ENCODE measurements around the gene RLF.

The RLF gene

GRCh38 chr1:40141878-40142535 is 19.2 kb upstream of the RLF start:
- ATAC-seq: peak; percentile 28; the same call in 2 of the 3 replicates
- TF ChIP-seq TSHZ2 (CRISPR knock-in tag; IDR thresholded peaks at IDR 0.05) (no peak), ZC3H10 (CRISPR knock-in tag; IDR thresholded peaks at IDR 0.05) (no peak), CSRNP3 (CRISPR knock-in tag; IDR thresholded peaks at IDR 0.05) (no peak), ZNF565 (CRISPR knock-in tag; conservative IDR thresholded peaks at IDR 0.05; ENCODE audit: low read depth) (no peak), TOX (CRISPR knock-in tag; IDR thresholded peaks at IDR 0.05; ENCODE audit: borderline replicate concordance) (no peak), ISL1 (CRISPR knock-in tag; IDR thresholded peaks at IDR 0.05) (no peak), OSR1 (CRISPR knock-in tag; IDR thresholded peaks at IDR 0.05) (no peak), POU6F1 (CRISPR knock-in tag; IDR thresholded peaks at IDR 0.05; ENCODE audit: borderline replicate concordance, low read depth) (no peak), RARB (CRISPR knock-in tag; IDR thresholded peaks at IDR 0.05) (no peak), SNAI2 (CRISPR knock-in tag; IDR thresholded peaks at IDR 0.05) (no peak), CSDC2 (CRISPR knock-in tag; IDR thresholded peaks at IDR 0.05) (no peak), ZFP30 (CRISPR knock-in tag; IDR thresholded peaks at IDR 0.05) (no peak), ARNTL (CRISPR knock-in tag; IDR thresholded peaks at IDR 0.05; ENCODE audit: borderline replicate concordance, low read depth) (no peak), ZNF70 (CRISPR knock-in tag; IDR thresholded peaks at IDR 0.05) (no peak), ESRRG (CRISPR knock-in tag; IDR thresholded peaks at IDR 0.05) (no peak), CREB5 (CRISPR knock-in tag; IDR thresholded peaks at IDR 0.05; ENCODE audit: low read depth) (no peak)

- ATAC-seq: peak; percentile 96
- TF ChIP-seq GLIS3 (CRISPR knock-in tag; IDR thresholded peaks at IDR 0.05): no peak
- TF ChIP-seq TSHZ2 (CRISPR knock-in tag; IDR thresholded peaks at IDR 0.05): no peak
- no peak for TF ChIP-seq ZC3H10 (CRISPR knock-in tag; IDR thresholded peaks at IDR 0.05)
Observed at GRCh38 chr1:40143891-40144575, 17.2 kb upstream of the RLF start.

GRCh38 chr1:40151457-40152079 is 9.6 kb upstream of the RLF start:
- no peak for ATAC-seq
- TF ChIP-seq RARB (CRISPR knock-in tag; IDR thresholded peaks at IDR 0.05) (no peak), TCF4 (CRISPR knock-in tag; IDR thresholded peaks at IDR 0.05; ENCODE audit: borderline replicate concordance) (no peak), GLIS3 (CRISPR knock-in tag; IDR thresholded peaks at IDR 0.05) (no peak), TSHZ2 (CRISPR knock-in tag; IDR thresholded peaks at IDR 0.05) (no peak), ZFP30 (CRISPR knock-in tag; IDR thresholded peaks at IDR 0.05) (no peak), POU6F1 (CRISPR knock-in tag; IDR thresholded peaks at IDR 0.05; ENCODE audit: borderline replicate concordance, low read depth) (no peak), TOX (CRISPR knock-in tag; IDR thresholded peaks at IDR 0.05; ENCODE audit: borderline replicate concordance) (no peak)

Data from SK-N-SH treated with all-trans-retinoic acid at 6 μM for 48 hours (cell line).